Ovary (tissue), 9 donors: ENCODE results near the gene ZMAT5. TPM values are rescaled to one million over a fixed set of nuclear protein-coding genes. Genes with fewer than 3 reads are reported as not detected.

Source experiments
- DNase-seq, 5 donors: peaks; one replicate each; pipeline ENCODE4 v3.0.0-alpha.2; 2019 to 2020
- H3K27ac ChIP-seq, 2 donors: fragments of 200-600 bp; one replicate each; pipeline versions ENCODE4 v1.5.1 to v1.8.0; 2019 to 2022
- H3K27me3 ChIP-seq: fragments of 200-600 bp; one replicate; pipeline ENCODE4 v1.8.0; 2022
- H3K36me3 ChIP-seq: fragments of 200-600 bp; sonication (generic); one replicate; pipeline ENCODE4 v1.5.1; 2019
- H3K4me1 ChIP-seq: one replicate; pipeline ENCODE4 v1.8.1; 2013; ENCODE audit warnings: mild to moderate bottlenecking, moderate library complexity; ENCODE audit not compliant: insufficient read depth
- H3K4me3 ChIP-seq: fragments of 200-600 bp; sonication (generic); one replicate; pipeline ENCODE4 v1.5.1; 2017
- H3K9me3 ChIP-seq, 2 donors: fragments of 200-600 bp in 1 of 2; sonication (generic) in 1 of 2; one replicate each; pipeline versions ENCODE4 v1.5.1 to v1.8.1; 2013 to 2019; ENCODE audit warnings: mild to moderate bottlenecking in 1 of 2, moderate library complexity in 1 of 2
- EP300 ChIP-seq: sonication (generic); formaldehyde crosslinking; IDR thresholded peaks from one replicate; pipeline ENCODE4 v1.6.1; 2017; ENCODE audit warnings: antibody characterized with exemption
- POLR2A ChIP-seq: fragments of 450-650 bp; IDR thresholded peaks from one replicate; pipeline ENCODE4 v1.6.1; 2017; ENCODE audit warnings: antibody characterized with exemption, mild to moderate bottlenecking, moderate library complexity
- WGBS, 3 donors: extraction: QIAGEN DNeasy Blood & Tissue Kit in 1 of 3; methylation state at CpG; one replicate each; pipeline versions ENCODE4 v1.1.5 to v1.1.7; 2013 to 2017; 5-methylcytosine and 5-hydroxymethylcytosine counted together
- intact Hi-C, 4 donors: fragments of 100-400 bp; cut with DNase I; formaldehyde crosslinking; loops; one replicate each; pipeline versions ENCODE4 v1.11.0 to v1.15.1; 2022 to 2023
- polyA plus RNA-seq, 2 donors: library from polyadenylated mRNA; stranded (reverse); fragments of 200-250 nt in 1 of 2; fragments of 350-450 nt in 1 of 2; fragmentation: Illumina TruSeq in 1 of 2; extraction: RNeasy Lipid Tissue Mini Kit (QIAGEN cat#74804) in 1 of 2; gene quantifications; one replicate each; pipeline ENCODE4 v1.2.3, GENCODE V29; 2013 to 2014
- total RNA-seq, 7 donors: library from RNA; depleted of rRNA in 2 of 7; stranded (reverse); fragments of >200 nt in 2 of 7; fragmentation: NEBNext Ultra II Directional in 3 of 7; extraction: Animal tissue kit (Norgen Biotek cat#: 25700) in 3 of 7; gene quantifications; one replicate each; pipeline versions ENCODE4 v1.1.0 to v1.2.4, GENCODE V29; 2016 to 2023
- TF ChIP-seq, protein P1 (sequence below), 3 donors: fragments of 450-650 bp in 2 of 3; fragments of 200-600 bp in 1 of 3; IDR thresholded peaks; one replicate each; pipeline versions ENCODE4 v1.5.1 to v1.8.0; 2016 to 2022; ENCODE audit warnings: antibody characterized with exemption in 3 of 3, mild to moderate bottlenecking in 1 of 3
- donor health status: DM: no; HTN: no; CAD: no; lungs with moderate emphysema.
- donor health status: DM: no; HTN: no; CAD: no.
- donor health status: Bipolar disorder and iron deficiency.
- donor health status: DM: yes; HTN: yes; CAD: no.
- donor health status: DM: no; HTN: no; CAD: no.
- donor health status: DM: yes; HTN: yes; CAD: no.

ZMAT5 gene
- total and polyA plus RNA-seq, 9 donors, result 5.7 to 27.2 (median 21.4) TPM

DNA sequence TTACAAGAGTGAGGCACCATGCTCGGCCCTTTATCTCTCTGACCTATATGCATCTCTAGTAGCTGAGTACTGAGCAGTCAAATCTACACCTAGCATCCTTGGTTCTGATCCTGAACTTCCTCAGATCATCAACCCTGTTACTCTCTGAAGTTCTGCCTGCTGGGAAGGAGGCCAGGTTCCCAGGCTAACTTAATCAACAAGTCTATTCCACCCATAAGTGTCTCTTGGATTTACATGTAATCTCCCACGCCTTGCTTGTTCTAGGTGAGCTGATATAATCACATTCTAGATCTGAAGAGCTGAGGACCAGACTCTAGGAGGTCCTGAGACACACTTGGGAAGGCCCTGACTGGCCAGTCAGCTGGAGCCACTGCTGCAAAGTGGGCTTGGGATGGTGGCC is 24.9 kb downstream of the ZMAT5 start:
- no peaks in the 10 kb centered on the region for H3K9me3 ChIP-seq
- DNase-seq, result no peak
- H3K4me1 ChIP-seq, result no peaks in the 10 kb centered on the region
- no peaks in the 10 kb centered on the region for H3K36me3 ChIP-seq
- 85 to 93% (median 88%) methylated on average over 2 of the region's 2 CpGs for WGBS, 3 donors
- H3K27ac ChIP-seq, result no peak overlapping the region
- no peaks in the 10 kb centered on the region for H3K27me3 ChIP-seq
- H3K4me3 ChIP-seq, result no peak overlapping the region
- TF ChIP-seq, protein P1, sequence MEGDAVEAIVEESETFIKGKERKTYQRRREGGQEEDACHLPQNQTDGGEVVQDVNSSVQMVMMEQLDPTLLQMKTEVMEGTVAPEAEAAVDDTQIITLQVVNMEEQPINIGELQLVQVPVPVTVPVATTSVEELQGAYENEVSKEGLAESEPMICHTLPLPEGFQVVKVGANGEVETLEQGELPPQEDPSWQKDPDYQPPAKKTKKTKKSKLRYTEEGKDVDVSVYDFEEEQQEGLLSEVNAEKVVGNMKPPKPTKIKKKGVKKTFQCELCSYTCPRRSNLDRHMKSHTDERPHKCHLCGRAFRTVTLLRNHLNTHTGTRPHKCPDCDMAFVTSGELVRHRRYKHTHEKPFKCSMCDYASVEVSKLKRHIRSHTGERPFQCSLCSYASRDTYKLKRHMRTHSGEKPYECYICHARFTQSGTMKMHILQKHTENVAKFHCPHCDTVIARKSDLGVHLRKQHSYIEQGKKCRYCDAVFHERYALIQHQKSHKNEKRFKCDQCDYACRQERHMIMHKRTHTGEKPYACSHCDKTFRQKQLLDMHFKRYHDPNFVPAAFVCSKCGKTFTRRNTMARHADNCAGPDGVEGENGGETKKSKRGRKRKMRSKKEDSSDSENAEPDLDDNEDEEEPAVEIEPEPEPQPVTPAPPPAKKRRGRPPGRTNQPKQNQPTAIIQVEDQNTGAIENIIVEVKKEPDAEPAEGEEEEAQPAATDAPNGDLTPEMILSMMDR (IDR thresholded peaks at IDR 0.05), result no peak
- TF ChIP-seq POLR2A (no peak), EP300 (no peak)
- intact Hi-C loops, result loop anchor here in 1 of 4 donors (2.0 kb wide), 1 partner anchor 39 kb away; no protein-coding TSS in a partner anchor

DNA sequence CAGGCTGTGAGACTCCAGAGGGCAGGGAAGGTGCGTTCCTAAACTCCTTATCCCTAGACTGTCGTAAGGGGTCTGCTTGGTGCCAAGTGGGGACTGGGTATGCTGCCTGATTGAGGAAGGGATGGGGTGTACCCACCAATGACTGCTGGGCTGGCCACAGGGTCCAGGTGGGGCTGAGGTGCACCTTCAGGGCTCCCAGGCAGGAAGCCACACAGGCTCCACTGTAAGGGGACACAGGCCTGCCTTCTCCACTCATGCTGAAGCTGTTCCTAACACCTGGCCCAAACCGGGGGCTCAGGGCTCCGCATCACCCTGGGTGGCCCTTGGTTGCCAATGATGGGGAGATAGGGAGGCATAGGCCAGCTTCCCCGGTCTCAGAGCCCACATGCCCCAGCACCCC is 26.6 kb downstream of the ZMAT5 start:
- H3K4me3 ChIP-seq, result no peak overlapping the region
- H3K27ac ChIP-seq, result no peak overlapping the region
- DNase-seq, result no peak
- no peak for TF ChIP-seq EP300
- intact Hi-C loops, result loop anchor here in 1 of 4 donors (2.0 kb wide), 1 partner anchor 37 kb away; no protein-coding TSS in a partner anchor
- no peaks in the 10 kb centered on the region for H3K9me3 ChIP-seq
- H3K4me1 ChIP-seq, result no peaks in the 10 kb centered on the region
- 87 to 96% (median 95%) methylated on average over 5 of the region's 5 CpGs for WGBS, 3 donors
- no peaks in the 10 kb centered on the region for H3K27me3 ChIP-seq
- no peaks in the 10 kb centered on the region for H3K36me3 ChIP-seq

DNA sequence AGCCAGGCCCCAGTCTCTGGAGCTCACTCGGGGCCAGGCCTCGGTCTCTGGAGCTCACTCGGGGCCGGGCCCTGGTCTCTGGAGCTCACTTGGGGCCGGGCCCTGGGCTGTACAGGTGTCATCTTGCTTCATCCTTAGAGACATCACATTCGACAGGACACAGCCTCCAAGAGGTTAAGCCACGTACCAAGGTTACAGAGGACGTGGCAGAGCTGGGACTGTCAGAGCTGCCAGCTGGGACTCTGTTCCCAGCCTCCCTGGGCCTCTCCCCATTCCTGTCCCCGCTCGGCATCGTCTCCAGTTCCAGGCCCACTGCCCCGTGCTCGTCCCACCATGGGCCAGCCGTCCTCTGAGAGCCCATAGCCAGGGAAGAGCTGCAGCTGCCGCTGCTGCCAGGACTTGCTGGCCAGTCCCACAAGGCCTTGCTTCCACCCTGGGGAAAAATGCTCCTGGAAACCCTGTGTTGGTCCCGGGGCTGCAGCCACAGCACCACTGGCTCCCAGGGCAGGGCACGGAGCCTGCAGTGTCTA is 27.4 kb downstream of the ZMAT5 start:
- no peaks in the 10 kb centered on the region for H3K27me3 ChIP-seq
- DNase-seq, result no peak
- no peaks in the 10 kb centered on the region for H3K9me3 ChIP-seq
- intact Hi-C loops, result no loop called here
- no peaks in the 10 kb centered on the region for H3K4me1 ChIP-seq
- H3K27ac ChIP-seq, result no peak overlapping the region
- TF ChIP-seq, protein P1 (IDR thresholded peaks at IDR 0.05), result no peak
- no peak for TF ChIP-seq EP300
- no peak for TF ChIP-seq POLR2A
- no peak overlapping the region for H3K4me3 ChIP-seq
- no peaks in the 10 kb centered on the region for H3K36me3 ChIP-seq
- 86 to 90% (median 89%) methylated on average over 17 of the region's 17 CpGs for WGBS, 3 donors

DNA sequence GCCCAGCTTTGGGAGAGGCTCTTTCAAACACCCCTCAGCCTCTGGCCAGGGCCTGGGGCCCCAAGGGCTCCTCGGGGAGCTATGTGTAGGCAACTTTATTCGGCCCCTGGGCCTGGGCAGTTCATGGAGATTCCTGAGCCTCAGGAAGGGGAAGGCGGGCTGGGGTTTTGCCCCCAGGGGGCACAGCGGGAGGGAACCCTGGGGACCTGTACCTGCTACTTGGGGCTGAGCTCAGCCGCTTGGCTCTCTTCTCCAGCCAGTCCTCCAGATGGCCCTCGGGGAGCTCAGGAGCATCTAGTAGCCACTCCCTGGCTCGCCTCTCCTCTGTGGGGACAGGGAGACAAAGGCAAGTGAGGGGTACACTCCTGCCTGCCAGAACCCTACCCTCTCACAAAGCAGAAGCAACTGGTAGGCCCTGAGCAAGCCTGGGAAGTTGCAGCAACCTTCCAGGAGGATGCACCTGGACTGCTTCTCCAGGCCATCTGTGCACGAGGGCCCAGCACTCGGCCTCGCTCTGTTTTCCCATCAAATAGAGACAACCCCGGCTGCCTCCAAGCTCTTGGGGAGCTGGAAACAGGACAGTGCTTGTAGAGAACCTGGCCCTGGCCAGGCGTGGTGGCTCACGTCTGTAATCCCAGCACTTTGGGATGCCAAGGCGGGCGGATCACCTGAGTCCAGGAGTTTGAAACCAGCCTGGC is 28.5 kb downstream of the ZMAT5 start:
- no peak for DNase-seq
- Histone ChIP-seq H3K36me3 (no peaks in the 10 kb centered on the region), H3K4me3 (no peak overlapping the region), H3K9me3 (no peaks in the 10 kb centered on the region), H3K27ac (no peak overlapping the region), H3K27me3 (no peaks in the 10 kb centered on the region), H3K4me1 (no peaks in the 10 kb centered on the region)
- 83 to 91% (median 86%) methylated on average over 15 of the region's 15 CpGs for WGBS, 3 donors
- intact Hi-C loops, result no loop called here
- no peak for TF ChIP-seq EP300
- TF ChIP-seq, protein P1 (IDR thresholded peaks at IDR 0.05), result no peak
- TF ChIP-seq POLR2A, result no peak
